K562 (cell line): Measurements from ENCODE around the gene FOXA3. TPM values are rescaled to one million over a fixed set of nuclear protein-coding genes. Genes with fewer than 3 reads are reported as not detected.

ENCODE experiments used
- BCLAF1 ChIP-seq, 2 experiments: fragments of 450-650 bp in 1 of 2; IDR thresholded peaks; 2 replicates each; pipeline ENCODE4 v1.6.1; 2011 to 2017; ENCODE audit warnings: low read depth in 2 of 2, antibody characterized with exemption in 1 of 2, borderline replicate concordance in 1 of 2, low read length in 1 of 2, mild to moderate bottlenecking in 1 of 2, mixed read lengths in 1 of 2; ENCODE audit not compliant: control insufficient read depth in 1 of 2
- HDAC6 ChIP-seq: IDR thresholded peaks from 2 replicates; pipeline ENCODE4 v1.6.1; 2012; ENCODE audit warnings: low read depth, mild to moderate bottlenecking, control low read depth, inconsistent platforms, low read length, moderate library complexity
- HES1 ChIP-seq: fragments of 450-650 bp; IDR thresholded peaks from 2 replicates; pipeline ENCODE4 v1.6.1; 2016; ENCODE audit warnings: low read depth, mild to moderate bottlenecking, moderate library complexity
- MCM7 ChIP-seq, 2 experiments: fragments of 450-650 bp; IDR thresholded peaks; 2 replicates each; pipeline ENCODE4 v1.6.1; 2016 to 2018
- MED1 ChIP-seq: sonication (generic); formaldehyde crosslinking; IDR thresholded peaks from 2 replicates; pipeline ENCODE4 v1.8.1; 2023; ENCODE audit warnings: missing genetic modification reagents, borderline replicate concordance
- ZNF24 ChIP-seq: fragments of 450-650 bp; IDR thresholded peaks from 2 replicates; pipeline ENCODE4 v1.6.1; 2016
- ZNF318 ChIP-seq, 2 experiments: fragments of 450-650 bp; IDR thresholded peaks; 2 replicates each; pipeline ENCODE4 v1.6.1; 2016; ENCODE audit warnings: mild to moderate bottlenecking in 2 of 2, borderline replicate concordance in 1 of 2, low read depth in 1 of 2, moderate library complexity in 1 of 2
- polyA plus RNA-seq, 8 experiments: library from polyadenylated mRNA; depleted of rRNA in 4 of 8; stranded (reverse) in 5 of 8; unstranded in 3 of 8; fragments of >200 nt; fragmentation: Nextera tagmentation in 2 of 8; fragmentation: Illumina TruSeq in 1 of 8; extraction: Ambion mirVana in 2 of 8; extraction: Trizol in 1 of 8; gene quantifications; 2 replicates each; pipeline versions ENCODE4 v1.2.1 to v1.2.3, GENCODE V29; 2011 to 2014; ENCODE audit warnings: inconsistent platforms in 1 of 8, missing spikeins in 1 of 8
- total RNA-seq, 7 experiments: library from RNA; depleted of rRNA in 6 of 7; stranded (reverse); fragments of >200 nt in 6 of 7; fragmentation: Illumina TruSeq in 2 of 7; extraction: Trizol in 2 of 7; gene quantifications; 2 replicates each; pipeline versions ENCODE4 v1.2.1 to v1.2.3, GENCODE V29; 2011 to 2021; ENCODE audit warnings: low replicate concordance in 1 of 7
- TF ChIP-seq, protein P1 (sequence below), 2 experiments: fragments of 450-650 bp; conservative IDR thresholded peaks; 2 replicates each; pipeline ENCODE4 v1.6.1; 2017; ENCODE audit warnings: mild to moderate bottlenecking in 2 of 2, moderate library complexity in 2 of 2
- TF ChIP-seq, protein P2 (sequence below): fragments of 250-450 bp; sonication (Bioruptor Pico); IDR thresholded peaks from 2 replicates; pipeline ENCODE4 v1.8.0; 2021; ENCODE audit warnings: borderline replicate concordance, mild to moderate bottlenecking, moderate library complexity; ENCODE audit not compliant: poor library complexity, severe bottlenecking

The FOXA3 gene
- total and polyA plus RNA-seq, 9 of the 15 experiments (the other 6 are each of a cell fraction or from before 2014, with no cell fraction given) = 1.3 to 15.5 (median 4.7) TPM

GRCh38 chr19:45817010-45817724 is 47.0 kb upstream of the FOXA3 start (continued):
- TF ChIP-seq ZNF318 (IDR thresholded peaks at IDR 0.05; ENCODE audit: borderline replicate concordance in 1 of 2, low read depth in 1 of 2) (no peak), ZNF24 (peak; percentile 27; the same call in 1 of the 2 replicates), BCLAF1 (IDR thresholded peaks at IDR 0.05; ENCODE audit: borderline replicate concordance in 1 of 2, control insufficient read depth in 1 of 2, low read depth in 2 of 2, low read length in 1 of 2) (0 out of 4 replicates have a peak, but pooled peaks of 1 of the 2 experiments have one; percentile 70), MCM7 (IDR thresholded peaks at IDR 0.05) (no peak), HDAC6 (no peak), MED1 (no peak), HES1 (no peak)
- TF ChIP-seq, protein P1, sequence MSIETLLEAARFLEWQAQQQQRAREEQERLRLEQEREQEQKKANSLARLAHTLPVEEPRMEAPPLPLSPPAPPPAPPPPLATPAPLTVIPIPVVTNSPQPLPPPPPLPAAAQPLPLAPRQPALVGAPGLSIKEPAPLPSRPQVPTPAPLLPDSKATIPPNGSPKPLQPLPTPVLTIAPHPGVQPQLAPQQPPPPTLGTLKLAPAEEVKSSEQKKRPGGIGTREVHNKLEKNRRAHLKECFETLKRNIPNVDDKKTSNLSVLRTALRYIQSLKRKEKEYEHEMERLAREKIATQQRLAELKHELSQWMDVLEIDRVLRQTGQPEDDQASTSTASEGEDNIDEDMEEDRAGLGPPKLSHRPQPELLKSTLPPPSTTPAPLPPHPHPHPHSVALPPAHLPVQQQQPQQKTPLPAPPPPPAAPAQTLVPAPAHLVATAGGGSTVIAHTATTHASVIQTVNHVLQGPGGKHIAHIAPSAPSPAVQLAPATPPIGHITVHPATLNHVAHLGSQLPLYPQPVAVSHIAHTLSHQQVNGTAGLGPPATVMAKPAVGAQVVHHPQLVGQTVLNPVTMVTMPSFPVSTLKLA (conservative IDR thresholded peaks at IDR 0.05) = peak in 1 of 2 experiments; percentile 69
- TF ChIP-seq, protein P2, sequence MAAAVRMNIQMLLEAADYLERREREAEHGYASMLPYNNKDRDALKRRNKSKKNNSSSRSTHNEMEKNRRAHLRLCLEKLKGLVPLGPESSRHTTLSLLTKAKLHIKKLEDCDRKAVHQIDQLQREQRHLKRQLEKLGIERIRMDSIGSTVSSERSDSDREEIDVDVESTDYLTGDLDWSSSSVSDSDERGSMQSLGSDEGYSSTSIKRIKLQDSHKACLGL (CRISPR knock-in tag) = no peak
